NB4 (cell line): ENCODE measurements around the gene ANKRD55.
A peak's percentile ranks its signal among the peaks of the same experiment; 100 is the strongest.
"Not testable (repeated sequence)": the region's sequence is repeated elsewhere in the genome, so short reads cannot be mapped to it uniquely, and the experiment has no call there.

Experiments used
- DNase-seq: peaks from one replicate; pipeline ENCODE4 v3.0.0; 2010; ENCODE audit warnings: low read depth
- H3K4me3 ChIP-seq: one replicate; pipeline ENCODE4 v1.5.1; 2011; ENCODE audit warnings: mild to moderate bottlenecking, low read depth, low read length, moderate library complexity
- CTCF ChIP-seq: IDR thresholded peaks from one replicate; pipeline ENCODE4 v1.5.1; 2012; ENCODE audit warnings: low read depth, low read length
- MAX ChIP-seq: IDR thresholded peaks from 2 replicates; pipeline ENCODE4 v1.6.1; 2011; ENCODE audit warnings: low read depth, low read length
- MYC ChIP-seq: IDR thresholded peaks from 2 replicates; pipeline ENCODE4 v1.6.1; 2011; ENCODE audit warnings: low read depth, low read length
- POLR2A ChIP-seq: IDR thresholded peaks from 2 replicates; pipeline ENCODE4 v1.6.1; 2011; ENCODE audit warnings: mild to moderate bottlenecking; ENCODE audit not compliant: insufficient read length; ENCODE audit errors: extremely low read depth

ANKRD55 gene

GRCh38 chr5:56269216-56269927 lies 36.2 kb upstream of the ANKRD55 start:
- TF ChIP-seq MYC: no peak
- TF ChIP-seq POLR2A: no peak
- peak; percentile 63 for TF ChIP-seq CTCF
- no peak for TF ChIP-seq MAX
- DNase-seq: peak; percentile 76

GRCh38 chr5:56268707-56269106 lies 35.6 kb upstream of the ANKRD55 start:
- DNase-seq, H3K4me3 ChIP-seq: not testable (repeated sequence)

More at GRCh38 chr5:56269216-56269927, 36.2 kb upstream of the ANKRD55 start:
- H3K4me3 ChIP-seq: no peak overlapping the region

- H3K4me3 ChIP-seq: no peak overlapping the region
- TF ChIP-seq CTCF (no peak), POLR2A (no peak), MYC (no peak), MAX (no peak)
- DNase-seq: no peak
Observed at GRCh38 chr5:56267856-56268255, 34.7 kb upstream of the ANKRD55 start.

- DNase-seq: peak; percentile 65
- TF ChIP-seq MYC (no peak), CTCF (peak; percentile 44)
- no peak overlapping the region for H3K4me3 ChIP-seq
Observed at GRCh38 chr5:56264417-56265025, 31.4 kb upstream of the ANKRD55 start.

- TF ChIP-seq MAX (no peak), POLR2A (no peak), MYC (no peak), CTCF (no peak)
- no peak overlapping the region for H3K4me3 ChIP-seq
- DNase-seq: no peak
Observed at GRCh38 chr5:56262279-56262678, 29.1 kb upstream of the ANKRD55 start.

- TF ChIP-seq MAX: no peak
- no peak for TF ChIP-seq POLR2A
- no peak for TF ChIP-seq CTCF
- peak; percentile 19; the same call in 1 of the 2 replicates for TF ChIP-seq MYC
- H3K4me3 ChIP-seq: no peak overlapping the region
- DNase-seq: peak; percentile 70
Observed at GRCh38 chr5:56259002-56259511, 25.9 kb upstream of the ANKRD55 start.

- DNase-seq, H3K4me3 ChIP-seq: not testable (repeated sequence)
Observed at GRCh38 chr5:56257763-56258529, 24.8 kb upstream of the ANKRD55 start.
